Activated naive CD4-positive, alpha-beta T cell treated with anti-CD3 and anti-CD28 coated beads, Interleukin-2, amount 10 ng/mL, durations not matched to agents 5 hours and 36 hours (primary cell): ENCODE results near the gene FARSA. TPM values are rescaled to one million over a fixed set of nuclear protein-coding genes. Genes with fewer than 3 reads are reported as not detected.

ENCODE experiments used
- microRNA-seq: library from miRNA; unstranded; fragments of <30 nt; microRNA quantifications from one replicate; pipeline ENCODE4 v1.2.0, GENCODE V29; 2022; ENCODE audit warnings: borderline microRNAs expressed, borderline replicate concordance
- total RNA-seq, 2 experiments: library from RNA; stranded (reverse); gene quantifications; one replicate each; pipeline ENCODE4 v1.2.3, GENCODE V29; 2021

The FARSA gene
- 10 to 100 TPM; 72.4 to 77.0 TPM for total RNA-seq

DNA sequence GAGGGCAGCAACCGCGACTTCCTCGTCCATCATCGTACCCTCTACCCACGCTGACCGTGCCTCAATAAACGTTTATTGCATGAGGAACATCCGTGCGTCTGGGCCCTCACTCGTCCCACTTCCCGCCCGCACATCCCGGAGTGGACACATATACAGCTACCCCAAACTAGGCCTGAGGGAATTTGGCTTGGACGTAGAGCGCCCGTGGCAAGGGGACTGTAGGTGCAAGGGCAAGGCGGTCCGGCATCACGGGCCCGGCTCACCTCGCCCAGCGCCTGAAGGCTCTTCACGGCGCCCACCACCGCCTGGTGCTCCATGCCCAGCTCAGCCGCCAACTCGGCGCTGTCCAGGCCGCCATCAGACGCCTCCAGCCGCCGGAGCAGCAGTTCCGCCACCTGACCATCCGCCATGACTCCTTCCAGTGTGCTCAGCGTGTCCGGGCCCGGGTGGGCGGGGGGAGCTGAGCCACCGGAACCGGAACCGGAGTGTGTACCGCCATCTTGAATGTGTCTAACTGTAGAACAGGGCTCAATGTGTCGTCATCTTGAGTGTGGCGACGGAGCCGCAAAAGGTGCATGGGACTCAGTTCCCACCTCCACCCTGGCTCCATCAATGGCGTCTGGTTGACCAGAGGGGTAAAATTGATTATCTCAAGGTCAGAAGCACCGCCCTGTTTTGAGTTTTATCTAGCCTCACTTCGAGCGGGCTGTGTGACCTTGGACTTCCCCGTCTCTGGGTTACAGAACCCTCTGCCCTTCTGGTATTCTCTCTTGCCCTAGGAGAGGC is at the start of gene FARSA:
TSS of gene FARSA (minus strand) at position 425 of the 786 bp plus-strand sequence. CDS start at position 410, 15 bp downstream.

DNA sequence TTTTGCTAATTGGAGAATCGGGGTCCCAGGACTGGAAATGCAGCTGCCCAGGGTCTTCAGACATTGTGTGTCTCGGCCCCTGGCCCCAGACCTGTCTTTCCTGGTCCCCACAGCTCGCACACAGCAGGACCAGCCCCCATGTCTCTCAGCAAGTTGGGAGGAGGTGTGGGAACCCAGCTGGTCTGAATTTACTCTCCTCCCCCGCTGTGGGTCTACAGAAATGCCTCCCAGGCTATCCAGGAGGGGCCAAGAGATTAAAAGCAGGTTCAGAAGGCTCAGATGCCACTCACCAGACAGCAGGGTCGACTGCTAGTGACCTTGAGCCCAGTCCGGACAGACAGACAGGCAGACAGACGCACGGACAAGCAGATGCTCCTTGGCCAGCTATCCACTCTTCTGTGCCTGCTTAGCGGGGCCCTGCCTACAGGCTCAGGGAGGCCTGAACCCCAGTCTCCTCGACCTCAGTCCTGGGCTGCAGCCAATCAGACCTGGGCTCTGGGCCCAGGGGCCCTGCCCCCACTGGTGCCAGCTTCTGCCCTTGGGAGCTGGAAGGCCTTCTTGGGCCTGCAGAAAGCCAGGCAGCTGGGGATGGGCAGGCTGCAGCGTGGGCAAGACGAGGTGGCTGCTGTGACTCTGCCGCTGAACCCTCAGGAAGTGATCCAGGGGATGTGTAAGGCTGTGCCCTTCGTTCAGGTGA is 35.9 kb upstream of the FARSA start, which contains the start of gene DAND5:
TSS of gene DAND5 (plus strand) at position 285 of the 697 bp plus-strand sequence. CDS start at position 370, 85 bp downstream.

DNA sequence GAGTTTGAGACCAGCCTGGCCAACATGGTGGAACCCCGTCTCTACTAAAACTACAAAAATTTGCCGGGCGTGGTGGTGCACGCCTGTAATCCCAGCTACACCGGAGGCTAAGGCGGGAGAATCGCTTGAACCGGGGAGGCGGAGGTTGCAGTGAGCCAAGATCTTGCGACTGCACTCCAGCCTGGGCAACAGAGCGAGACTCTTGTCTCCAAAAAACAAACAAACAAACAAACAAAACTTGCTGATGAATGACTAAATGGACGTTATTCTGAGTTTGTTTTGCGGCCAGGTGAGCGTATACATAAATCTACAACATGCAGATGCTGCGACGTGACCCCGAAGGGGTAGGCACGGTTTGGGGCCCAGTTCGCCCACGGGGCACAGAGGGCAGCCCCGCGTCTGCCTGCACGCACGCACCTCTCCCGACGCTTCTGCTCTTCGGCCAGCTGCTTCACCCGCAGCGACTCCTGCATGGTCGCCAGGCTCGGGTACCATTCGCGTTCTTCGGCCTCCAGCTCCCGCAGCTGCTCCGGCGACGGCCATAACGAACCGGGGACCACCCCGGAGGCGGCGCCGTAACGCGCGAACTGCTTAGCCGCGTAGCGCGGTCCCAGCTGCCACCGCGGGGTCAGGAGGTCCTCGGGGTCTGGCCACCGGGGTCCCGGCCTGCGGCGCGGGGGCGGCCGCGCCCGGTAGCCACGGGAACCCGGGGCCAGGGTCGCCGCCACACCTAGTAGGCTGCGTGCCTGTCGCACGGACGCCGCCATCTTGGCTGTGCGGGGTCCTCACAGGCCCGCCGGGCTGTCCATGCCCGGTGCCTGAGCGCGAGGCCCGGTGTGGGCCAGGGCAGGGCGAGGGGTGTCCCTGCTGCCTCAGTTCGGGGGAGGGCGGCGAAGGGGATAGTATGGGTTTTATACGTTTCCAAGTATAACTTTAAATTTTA is 23.2 kb upstream of the FARSA start, which contains the start of gene GADD45GIP1:
TSS of gene GADD45GIP1 (minus strand) at position 778 of the 943 bp plus-strand sequence. CDS start at position 767, 11 bp downstream.

DNA sequence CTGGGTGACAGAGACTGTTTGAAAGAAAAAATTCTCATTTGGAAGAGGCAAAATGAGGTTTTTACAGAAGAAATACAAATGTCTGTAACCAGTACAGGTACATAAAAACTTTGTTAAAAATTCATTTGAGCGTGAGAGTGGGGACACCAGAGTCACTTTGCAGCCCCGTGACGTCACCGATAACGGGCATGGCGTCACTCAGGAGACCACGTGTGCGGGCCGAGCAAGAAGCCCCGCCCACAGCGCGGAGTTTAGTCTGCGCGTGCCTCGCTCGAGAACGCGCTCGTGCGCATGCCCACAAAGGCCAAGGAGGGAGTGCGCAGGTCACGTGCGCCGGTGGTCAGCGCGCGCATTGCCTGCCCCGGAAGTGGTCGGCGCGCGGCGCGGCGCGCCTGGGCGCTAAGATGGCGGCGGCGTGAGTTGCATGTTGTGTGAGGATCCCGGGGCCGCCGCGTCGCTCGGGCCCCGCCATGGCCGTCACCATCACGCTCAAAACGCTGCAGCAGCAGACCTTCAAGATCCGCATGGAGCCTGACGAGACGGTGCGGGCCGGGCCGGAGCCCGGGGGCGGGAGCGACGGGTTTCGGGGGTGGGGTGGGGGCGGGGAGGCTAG is 12.1 kb upstream of the FARSA start, which contains the start of gene RAD23A:
TSS of gene RAD23A (plus strand) at position 384 of the 613 bp plus-strand sequence. CDS start at position 471, 87 bp downstream.

DNA sequence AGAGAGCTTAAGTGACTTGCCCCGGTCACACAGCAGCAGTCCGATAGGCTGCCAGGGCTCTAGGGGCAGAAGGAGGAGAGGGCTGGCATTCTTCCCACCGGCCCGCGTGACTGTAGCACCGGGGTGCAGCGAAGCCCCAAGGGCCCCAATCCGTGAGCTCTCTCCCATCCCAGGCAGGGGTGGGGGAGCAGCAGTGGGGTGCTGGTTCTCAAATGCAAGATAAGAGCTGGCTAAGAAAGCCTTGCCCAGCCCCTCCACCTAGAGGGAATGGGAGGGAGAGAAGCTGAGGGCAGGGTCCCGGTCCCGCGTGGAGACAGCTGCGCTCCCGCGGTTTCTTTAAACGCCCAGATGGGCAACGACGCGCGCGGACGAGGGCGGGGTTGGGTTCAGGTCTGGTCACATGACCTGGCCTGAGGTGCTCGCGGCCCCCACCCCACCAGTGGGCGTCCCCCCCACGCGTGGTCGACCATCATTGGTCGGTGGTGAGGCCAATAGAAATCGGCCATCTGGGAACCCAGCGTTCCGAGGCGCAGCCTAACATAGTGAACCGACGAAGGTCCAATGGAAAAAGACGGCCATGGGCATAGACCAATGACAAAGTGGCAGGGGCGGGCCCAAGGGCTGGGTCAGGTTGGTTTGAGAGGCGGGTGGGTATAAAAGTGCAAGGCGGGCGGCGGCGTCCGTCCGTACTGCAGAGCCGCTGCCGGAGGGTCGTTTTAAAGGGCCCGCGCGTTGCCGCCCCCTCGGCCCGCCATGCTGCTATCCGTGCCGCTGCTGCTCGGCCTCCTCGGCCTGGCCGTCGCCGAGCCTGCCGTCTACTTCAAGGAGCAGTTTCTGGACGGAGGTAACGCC is 4.6 kb upstream of the FARSA start, which contains the start of gene CALR:
TSS of gene CALR (plus strand) at position 683 of the 852 bp plus-strand sequence. CDS start at position 754, 71 bp downstream.

DNA sequence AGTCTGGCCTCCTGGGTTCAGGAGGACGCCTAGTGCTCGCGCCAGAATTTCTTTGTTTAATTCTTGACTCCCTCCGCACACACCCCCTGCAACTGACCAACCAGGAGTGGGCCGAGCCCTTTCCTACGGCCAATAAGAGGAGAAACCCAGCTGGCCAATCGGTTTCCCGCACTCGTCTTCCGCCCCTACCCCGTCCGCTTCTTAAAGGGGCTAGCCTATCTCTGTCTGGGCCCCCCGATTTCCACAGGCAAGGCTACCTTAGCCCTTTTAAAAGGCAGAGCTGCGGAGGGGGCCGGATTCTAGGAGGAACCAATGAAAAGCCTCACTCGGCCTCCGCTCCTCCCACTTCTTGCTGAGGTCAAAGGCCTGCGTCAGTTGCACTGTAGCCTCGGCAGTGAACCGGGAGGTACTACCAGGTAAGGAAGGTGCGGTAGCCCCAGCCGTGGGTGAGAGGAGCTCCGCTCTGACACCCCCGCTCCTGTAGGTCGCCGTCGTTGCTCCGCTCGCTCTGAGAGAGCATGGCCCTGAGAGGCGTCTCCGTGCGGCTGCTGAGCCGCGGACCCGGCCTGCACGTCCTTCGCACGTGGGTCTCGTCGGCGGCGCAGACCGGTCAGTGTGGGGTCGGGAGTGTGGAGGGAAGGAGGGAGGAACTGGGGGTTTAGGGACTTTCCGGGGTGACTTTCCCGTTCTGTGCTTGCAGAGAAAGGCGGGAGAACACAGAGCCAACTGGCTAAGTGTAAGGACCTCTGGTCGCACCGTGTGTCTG is 42.5 kb downstream of the FARSA start, which contains the start of gene GCDH:
TSS of gene GCDH (plus strand) at position 374 of the 766 bp plus-strand sequence. CDS start at position 519, 145 bp downstream.

GRCh38 chr19:12886969-12887747 is 46.4 kb downstream of the FARSA start, which contains the start of gene KLF1:
Gene KLF1 (minus strand): TSS chr19:12887201. CDS start chr19:12887140, 61 bp downstream.

GRCh38 chr19:12881172-12881808 is 52.2 kb downstream of the FARSA start, which contains the start of gene DNASE2:
Gene DNASE2 (minus strand): TSS chr19:12881449. CDS start chr19:12881375, 74 bp downstream.

Small RNA genes lying within 50 kb of the gene (microRNA-seq; reads per million reads assigned to microRNA genes)
- gene MIR5695 = not detected
- gene MIR6515 = not detected

Other genes starting within 250 kb of the FARSA start
- not detected for gene GNG14, start 245.7 kb downstream of the FARSA start, total RNA-seq
- gene FBXW9, start 237.1 kb downstream of the FARSA start, total RNA-seq = 1 to 10 TPM; 5.3 to 6.6 TPM
- 10 to 100 TPM; 62.6 to 63.7 TPM for gene TNPO2, start 209.8 kb downstream of the FARSA start, total RNA-seq
- 100 to 1,000 TPM; 221 to 228 TPM for gene TRIR, start 199.0 kb downstream of the FARSA start, total RNA-seq
- 10 to 100 TPM; 52.4 to 55.0 TPM for gene GET3, start 196.2 kb downstream of the FARSA start, total RNA-seq
- gene BEST2, start 181.9 kb downstream of the FARSA start, total RNA-seq = not detected
- 10 to 100 TPM; 19.6 to 20.2 TPM for gene HOOK2, start 158.2 kb downstream of the FARSA start, total RNA-seq
- 10 to 100 TPM; 90.6 to 96.0 TPM for gene JUNB, start 142.2 kb downstream of the FARSA start, total RNA-seq
- gene PRDX2, start 131.9 kb downstream of the FARSA start, total RNA-seq = 100 to 1,000 TPM; 245 to 256 TPM
- 10 to 100 TPM; 12.6 to 18.2 TPM for gene THSD8, start 131.6 kb downstream of the FARSA start, total RNA-seq
- gene RNASEH2A, start 127.1 kb downstream of the FARSA start, total RNA-seq = 10 to 100 TPM; 28.5 to 30.9 TPM
- gene RTBDN, start 99.1 kb downstream of the FARSA start, total RNA-seq = not detected
- gene MAST1, start 95.2 kb downstream of the FARSA start, total RNA-seq = under 1 TPM; 0.53 to 0.88 TPM
- 10 to 100 TPM; 29.4 to 30.0 TPM for gene DNASE2, start 52.3 kb downstream of the FARSA start, total RNA-seq
- gene KLF1, start 46.5 kb downstream of the FARSA start, total RNA-seq = under 1 TPM in 1 of 2 experiments, not detected in 1; 0.14 TPM
- 10 to 100 TPM; 39.0 to 42.7 TPM for gene GCDH, start 42.6 kb downstream of the FARSA start, total RNA-seq
- 1 to 10 TPM; 3.1 to 5.1 TPM for gene SYCE2, start 14.4 kb downstream of the FARSA start, total RNA-seq
- 100 to 1,000 TPM; 591 to 596 TPM for gene CALR, start 4.9 kb upstream of the FARSA start, total RNA-seq
- gene RAD23A, start 12.2 kb upstream of the FARSA start, total RNA-seq = 100 to 1,000 TPM in 1 of 2 experiments, 10 to 100 TPM in 1; 97.6 to 113 TPM
- 10 to 100 TPM; 13.9 to 18.0 TPM for gene GADD45GIP1, start 23.5 kb upstream of the FARSA start, total RNA-seq
- gene DAND5, start 35.9 kb upstream of the FARSA start, total RNA-seq = under 1 TPM; 0.24 to 0.25 TPM
- gene NFIX, start 61.8 kb upstream of the FARSA start, total RNA-seq = 1 to 10 TPM; 1.7 to 3.0 TPM
- gene LYL1, start 169.1 kb upstream of the FARSA start, total RNA-seq = 1 to 10 TPM; 9.0 to 9.1 TPM
- gene TRMT1, start 183.0 kb upstream of the FARSA start, total RNA-seq = 10 to 100 TPM; 51.6 to 52.8 TPM
- gene NACC1, start 184.6 kb upstream of the FARSA start, total RNA-seq = 10 to 100 TPM; 50.2 to 54.4 TPM
- gene STX10, start 216.7 kb upstream of the FARSA start, total RNA-seq = 10 to 100 TPM; 63.4 to 66.9 TPM
- 100 to 1,000 TPM; 203 to 208 TPM for gene IER2, start 216.7 kb upstream of the FARSA start, total RNA-seq